Measurements from ENCODE around the gene IRF6. TPM values are rescaled to one million over a fixed set of nuclear protein-coding genes. Genes with fewer than 3 reads are reported as not detected.

IRF6 gene
- total RNA-seq, 1 experiment from 2014 or later, result 61.6 TPM

DNA sequence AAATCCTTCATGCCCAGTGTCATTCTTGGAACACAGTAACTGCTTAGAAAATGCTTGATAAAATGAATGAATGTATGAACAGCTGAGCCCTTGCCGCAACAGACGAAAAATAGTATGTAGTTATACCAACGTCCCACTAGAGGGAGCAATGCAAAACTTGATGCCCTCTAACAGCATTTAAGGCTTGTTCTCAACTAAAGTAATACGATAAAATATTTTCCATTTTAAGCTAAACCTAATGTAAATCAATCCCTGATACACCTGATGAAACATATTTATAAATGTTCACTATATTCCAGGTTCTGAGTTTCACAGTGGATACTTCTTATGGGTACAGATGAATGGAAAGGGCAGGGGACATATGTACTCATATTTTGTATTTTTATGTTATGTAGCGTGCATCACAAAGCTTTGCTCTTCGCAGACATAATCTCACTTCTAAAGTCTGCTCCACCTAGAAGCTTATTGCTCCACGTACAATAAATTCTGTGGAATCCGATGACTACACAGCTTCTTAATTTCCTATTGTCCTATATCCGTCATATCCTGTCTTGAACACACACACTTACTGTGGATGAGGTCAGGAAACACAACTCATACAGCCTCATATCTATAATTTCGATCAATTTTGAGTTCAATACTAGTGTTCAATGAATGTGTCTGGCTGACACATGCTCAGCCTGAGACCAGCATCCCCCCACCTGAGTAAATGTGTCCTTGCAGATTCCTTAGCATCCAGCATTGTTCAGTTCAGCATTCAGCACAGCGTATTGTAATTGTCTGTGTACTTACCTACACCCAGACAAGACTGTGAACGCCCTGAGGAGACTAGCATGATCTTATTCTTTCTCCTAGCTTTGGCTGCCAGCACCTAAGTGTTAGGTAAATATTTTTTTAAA lies 17.4 kb upstream of the IRF6 start:
- Histone ChIP-seq H3F3A (ENCODE audit: low read length, unreplicated experiment) (peaks cover 12% of the 10 kb centered on the region), H2AFZ (ENCODE audit: low read length) (peak overlapping the region; percentile 73), H3K9me2 (replicated peaks; ENCODE audit: low read length) (no peaks in the 10 kb centered on the region), H4K20me1 (ENCODE audit: low read length) (no peaks in the 10 kb centered on the region), H3K36me3 (ENCODE audit: low read depth, low read length) (no peaks in the 10 kb centered on the region), H3K4me3 (ENCODE audit: low read length) (peak overlapping the region; percentile 59), H3K4me2 (ENCODE audit: low read length) (peak overlapping the region; percentile 88), H3K9ac (ENCODE audit: low read length) (peak overlapping the region; percentile 81), H3K79me2 (ENCODE audit: low read length) (peaks cover 6% of the 10 kb centered on the region), H3K27ac (ENCODE audit: low read length) (peak overlapping the region; percentile 95), H3K4me1 (ENCODE audit: insufficient read depth, low read length) (peaks cover 54% of the 10 kb centered on the region), H3K9me3 (ENCODE audit: low read length) (no peaks in the 10 kb centered on the region), H3K27me3 (ENCODE audit: low read length) (no peaks in the 10 kb centered on the region)
- CTCF ChIA-PET, result interaction anchor here (0.7 to 2.3 kb wide), 9 partner anchors 9 to 245 kb away, joined by 3 to 10 read pairs (median 3); partner anchors contain the start of gene C1orf74
- DNase-seq (peak; percentile 78), ATAC-seq (peak; percentile 32)
- intact Hi-C loops (cut with micrococcal nuclease), result loop anchor here (1.0 to 10.0 kb wide), 3 partner anchors 17 to 411 kb away; partner anchors contain the start of genes IRF6 and SERTAD4
- TSS peak; percentile 18 for BruUV-seq (replicated peaks)
- POLR2A ChIA-PET (ENCODE audit: unreplicated experiment), result interaction anchor here (0.6 to 1.1 kb wide), 6 partner anchors 10 to 518 kb away, joined by 3 to 21 read pairs (median 3); partner anchors contain the start of genes C1orf74 and IRF6
- no peak for TF ChIP-seq EZH2phosphoT487 (IDR thresholded peaks at IDR 0.05; ENCODE audit: borderline replicate concordance, low read length)
- TF ChIP-seq, protein P1, sequence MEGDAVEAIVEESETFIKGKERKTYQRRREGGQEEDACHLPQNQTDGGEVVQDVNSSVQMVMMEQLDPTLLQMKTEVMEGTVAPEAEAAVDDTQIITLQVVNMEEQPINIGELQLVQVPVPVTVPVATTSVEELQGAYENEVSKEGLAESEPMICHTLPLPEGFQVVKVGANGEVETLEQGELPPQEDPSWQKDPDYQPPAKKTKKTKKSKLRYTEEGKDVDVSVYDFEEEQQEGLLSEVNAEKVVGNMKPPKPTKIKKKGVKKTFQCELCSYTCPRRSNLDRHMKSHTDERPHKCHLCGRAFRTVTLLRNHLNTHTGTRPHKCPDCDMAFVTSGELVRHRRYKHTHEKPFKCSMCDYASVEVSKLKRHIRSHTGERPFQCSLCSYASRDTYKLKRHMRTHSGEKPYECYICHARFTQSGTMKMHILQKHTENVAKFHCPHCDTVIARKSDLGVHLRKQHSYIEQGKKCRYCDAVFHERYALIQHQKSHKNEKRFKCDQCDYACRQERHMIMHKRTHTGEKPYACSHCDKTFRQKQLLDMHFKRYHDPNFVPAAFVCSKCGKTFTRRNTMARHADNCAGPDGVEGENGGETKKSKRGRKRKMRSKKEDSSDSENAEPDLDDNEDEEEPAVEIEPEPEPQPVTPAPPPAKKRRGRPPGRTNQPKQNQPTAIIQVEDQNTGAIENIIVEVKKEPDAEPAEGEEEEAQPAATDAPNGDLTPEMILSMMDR (conservative IDR thresholded peaks at IDR 0.05; ENCODE audit: low read depth, low read length), result peak; percentile 96

DNA sequence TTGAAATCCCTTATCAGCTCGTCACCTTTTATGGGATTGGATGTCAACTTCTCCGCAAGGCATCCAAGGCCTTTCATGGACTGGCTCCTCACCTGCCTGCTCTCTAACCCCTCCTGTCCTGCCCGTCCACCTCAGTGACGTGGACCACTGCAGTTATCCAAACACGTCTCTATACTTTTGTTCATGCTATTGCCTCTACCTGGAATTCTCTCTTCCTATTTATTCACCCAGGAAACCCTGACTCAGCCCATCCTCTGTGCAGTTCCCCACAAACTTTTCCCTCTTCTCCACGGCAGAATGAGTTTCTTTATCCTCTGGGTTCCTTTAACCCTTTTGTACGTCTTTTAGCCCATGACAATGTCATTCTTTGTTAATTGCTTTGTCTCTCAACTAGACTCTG lies 16.8 kb upstream of the IRF6 start:
- intact Hi-C loops (cut with micrococcal nuclease), result loop anchor here (1.0 to 10.0 kb wide), 3 partner anchors 16 to 412 kb away; partner anchors contain the start of genes IRF6 and SERTAD4
- ChIA-PET POLR2A (ENCODE audit: unreplicated experiment) (interaction anchor here (0.6 to 1.1 kb wide), 5 partner anchors 14 to 517 kb away, joined by 3 to 21 read pairs (median 3); partner anchors contain the start of genes C1orf74 and IRF6), CTCF (interaction anchor here (0.7 to 2.3 kb wide), 5 partner anchors 14 to 35 kb away, joined by 3 to 10 read pairs (median 4); no protein-coding TSS in a partner anchor)
- ATAC-seq (no peak), DNase-seq (no peak)
- H3K4me3 ChIP-seq (ENCODE audit: low read length), result peak overlapping the region; percentile 59
- no peaks in the 10 kb centered on the region for H3K9me3 ChIP-seq (ENCODE audit: low read length)
- no peaks in the 10 kb centered on the region for H3K79me2 ChIP-seq (ENCODE audit: low read length)
- peak overlapping the region; percentile 73 for H2AFZ ChIP-seq (ENCODE audit: low read length)
- TF ChIP-seq EZH2phosphoT487 (IDR thresholded peaks at IDR 0.05; ENCODE audit: borderline replicate concordance, low read length) (no peak), EZH2 (IDR thresholded peaks at IDR 0.05; ENCODE audit: low read length, unreplicated experiment) (no peak)
- TF ChIP-seq, protein P1 (conservative IDR thresholded peaks at IDR 0.05; ENCODE audit: low read depth, low read length), result no peak
- peak overlapping the region; percentile 95 for H3K27ac ChIP-seq (ENCODE audit: low read length)
- H3F3A ChIP-seq (ENCODE audit: low read length, unreplicated experiment), result peaks cover 12% of the 10 kb centered on the region
- peaks cover 54% of the 10 kb centered on the region for H3K4me1 ChIP-seq (ENCODE audit: insufficient read depth, low read length)
- peak overlapping the region; percentile 81 for H3K9ac ChIP-seq (ENCODE audit: low read length)
- BruUV-seq (replicated peaks), result no TSS peak
- no peaks in the 10 kb centered on the region for H3K36me3 ChIP-seq (ENCODE audit: low read depth, low read length)
- H4K20me1 ChIP-seq (ENCODE audit: low read length), result no peaks in the 10 kb centered on the region
- H3K27me3 ChIP-seq (ENCODE audit: low read length), result no peaks in the 10 kb centered on the region
- H3K9me2 ChIP-seq (replicated peaks; ENCODE audit: low read length), result no peaks in the 10 kb centered on the region
- peak overlapping the region; percentile 88 for H3K4me2 ChIP-seq (ENCODE audit: low read length)

All from PC-3 (cell line).